ENCODE measurements around the gene KDM4C. TPM values are rescaled to one million over a fixed set of nuclear protein-coding genes. Genes with fewer than 3 reads are reported as not detected.
"Not testable (repeated sequence)": the region's sequence is repeated elsewhere in the genome, so short reads cannot be mapped to it uniquely, and the experiment has no call there.

KDM4C gene
- total RNA-seq, 1 donor from 2014 or later: 33.7 TPM

GRCh38 chr9:7028591-7028990 is 270.8 kb downstream of the KDM4C start:
- no peak for DNase-seq (ENCODE audit: low spot score)

GRCh38 chr9:7030943-7031342 is 273.2 kb downstream of the KDM4C start:
- not testable (repeated sequence) for DNase-seq (ENCODE audit: low spot score)

DNA sequence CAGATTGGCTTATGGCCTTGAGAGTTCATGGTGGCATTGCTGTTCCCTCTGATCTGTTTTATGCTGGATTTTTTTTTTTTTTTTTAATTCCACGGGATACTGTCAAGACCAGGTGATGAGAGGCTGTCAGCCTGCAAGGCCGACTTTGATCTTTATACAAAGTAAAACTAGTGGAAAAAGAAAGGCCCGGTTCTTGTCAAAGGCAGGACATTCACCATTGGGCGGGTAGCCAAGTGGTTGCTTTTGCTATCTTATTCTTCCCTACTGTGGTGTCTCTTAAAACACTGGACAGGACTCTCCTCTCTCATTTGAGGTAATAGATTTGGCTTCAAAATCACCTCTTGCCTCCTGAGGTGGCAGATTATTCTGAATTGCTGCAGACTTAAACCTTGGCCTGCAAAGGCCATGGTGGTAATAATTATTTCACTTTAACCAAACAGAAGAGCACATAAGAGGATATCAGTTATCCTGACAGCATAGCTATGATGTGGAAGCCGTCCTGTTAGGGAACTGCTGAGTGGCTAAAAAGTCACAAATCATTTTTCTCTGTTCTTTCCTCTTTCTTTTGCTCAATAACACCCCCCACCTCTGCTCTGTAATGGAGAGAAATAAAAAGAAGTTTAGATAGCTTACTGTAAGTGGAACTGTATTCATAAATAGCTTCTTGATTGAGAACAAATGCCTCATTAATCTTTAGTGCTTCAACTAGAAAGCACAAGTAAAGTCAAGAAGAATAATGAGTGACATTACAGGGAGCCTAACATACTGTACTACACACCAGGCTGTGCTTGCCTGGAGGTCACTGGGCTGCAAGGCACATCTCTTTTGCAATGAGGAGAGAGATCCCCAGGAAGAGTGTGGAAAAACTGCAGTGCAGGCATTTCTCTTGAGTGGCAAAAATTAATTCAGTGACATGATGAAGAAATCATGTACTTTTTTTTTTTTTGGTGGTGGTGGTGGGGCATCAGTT is 275.6 kb downstream of the KDM4C start:
- no peak for DNase-seq (ENCODE audit: low spot score)

- no peak for DNase-seq (ENCODE audit: low spot score)
These were observed 279.4 kb downstream of the KDM4C start for GRCh38 chr9:7037176-7037575.

GRCh38 chr9:7042124-7042523 is 284.4 kb downstream of the KDM4C start:
- DNase-seq (ENCODE audit: low spot score): no peak

DNA sequence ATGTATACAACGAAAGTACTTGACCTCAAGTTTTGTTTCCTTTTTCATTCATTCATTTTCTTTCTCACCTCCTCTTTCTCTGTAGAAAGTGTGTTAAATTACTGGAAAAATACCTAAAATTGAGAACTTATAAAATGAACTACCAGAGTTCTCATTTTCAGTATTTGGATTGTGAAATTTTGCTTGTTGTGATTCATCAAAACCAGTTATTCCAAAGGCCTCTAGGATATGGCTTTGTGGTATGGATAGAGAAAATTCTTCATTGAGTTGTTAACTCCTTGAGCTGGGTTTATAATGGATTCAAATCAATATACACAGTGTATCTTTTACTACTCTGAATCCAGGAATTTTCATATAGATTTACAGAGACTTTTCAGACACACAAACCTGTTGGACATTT is 287.6 kb downstream of the KDM4C start:
- DNase-seq (ENCODE audit: low spot score): no peak

GRCh38 chr9:7051711-7052110 is 293.9 kb downstream of the KDM4C start:
- DNase-seq (ENCODE audit: low spot score): no peak

- DNase-seq (ENCODE audit: low spot score): no peak
These were observed 296.1 kb downstream of the KDM4C start for GRCh38 chr9:7053903-7054302.

GRCh38 chr9:7055171-7055903 is 297.6 kb downstream of the KDM4C start:
- DNase-seq (ENCODE audit: low spot score): no peak

DNA sequence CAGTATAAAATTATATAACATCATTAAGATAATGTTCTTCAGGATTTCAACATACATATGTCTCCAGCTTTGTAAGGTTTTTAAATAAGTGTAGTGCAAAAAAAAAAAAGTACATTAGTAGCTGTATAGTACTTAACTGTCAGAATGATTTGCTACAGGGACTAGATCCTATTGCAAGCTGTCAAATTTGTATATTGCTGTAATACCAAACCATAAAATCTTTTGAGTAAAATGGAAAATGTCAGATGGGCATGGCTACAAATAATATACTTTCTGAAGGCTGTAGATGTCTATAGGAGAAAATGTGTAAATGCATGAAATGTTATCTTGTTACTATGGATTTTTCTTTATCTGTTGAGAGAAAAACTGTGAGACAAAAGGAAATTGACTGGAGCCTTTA is 298.5 kb downstream of the KDM4C start:
- no peak for DNase-seq (ENCODE audit: low spot score)

- no peak for DNase-seq (ENCODE audit: low spot score)
These were observed 300.7 kb downstream of the KDM4C start for GRCh38 chr9:7058473-7058872.

- DNase-seq (ENCODE audit: low spot score): no peak
These were observed 309.4 kb downstream of the KDM4C start for GRCh38 chr9:7067169-7067568.

GRCh38 chr9:7071916-7072315 is 314.1 kb downstream of the KDM4C start:
- no peak for DNase-seq (ENCODE audit: low spot score)

DNA sequence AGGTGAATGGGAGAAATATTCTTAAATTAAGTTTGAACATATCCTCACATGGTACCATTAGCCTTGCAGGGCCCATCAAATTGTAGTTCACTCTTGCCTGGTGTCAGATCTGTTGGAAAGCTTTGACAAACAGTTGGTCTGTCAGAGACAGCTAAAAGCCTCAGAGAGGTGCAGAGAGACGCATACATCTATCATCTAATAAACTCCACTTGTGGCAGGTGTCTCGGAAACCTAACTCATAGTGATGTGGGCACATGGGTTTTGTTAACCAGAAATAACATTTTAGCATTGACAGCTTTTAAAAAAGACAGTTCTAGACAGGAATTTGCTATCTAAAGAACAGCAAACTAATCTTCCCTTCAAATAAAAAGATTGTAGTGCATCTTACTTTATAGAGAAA is 315.9 kb downstream of the KDM4C start:
- DNase-seq (ENCODE audit: low spot score): no peak

- no peak for DNase-seq (ENCODE audit: low spot score)
These were observed 317.4 kb downstream of the KDM4C start for GRCh38 chr9:7075154-7075553.

DNA sequence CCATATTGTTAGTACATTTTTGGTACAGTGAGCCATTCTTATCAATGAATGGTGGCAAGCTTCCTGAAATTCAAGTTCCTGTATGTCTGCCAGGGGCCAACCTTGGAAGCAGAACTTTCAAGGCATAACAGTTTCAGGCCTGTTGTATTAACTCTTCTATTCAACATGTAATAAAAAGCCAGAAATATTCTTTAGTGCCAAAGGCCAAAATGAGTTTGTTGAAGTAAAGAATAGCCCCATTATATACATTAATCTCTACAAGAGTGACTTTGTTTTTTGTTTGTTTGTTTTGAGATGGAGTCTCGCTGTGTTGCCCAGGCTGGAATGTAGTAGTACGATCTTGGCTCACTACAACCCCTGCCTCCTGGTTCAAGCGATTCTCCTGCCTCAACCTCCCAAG is 321.3 kb downstream of the KDM4C start:
- no peak for DNase-seq (ENCODE audit: low spot score)

- DNase-seq (ENCODE audit: low spot score): no peak
These were observed 323.4 kb downstream of the KDM4C start for GRCh38 chr9:7081065-7081600.

DNA sequence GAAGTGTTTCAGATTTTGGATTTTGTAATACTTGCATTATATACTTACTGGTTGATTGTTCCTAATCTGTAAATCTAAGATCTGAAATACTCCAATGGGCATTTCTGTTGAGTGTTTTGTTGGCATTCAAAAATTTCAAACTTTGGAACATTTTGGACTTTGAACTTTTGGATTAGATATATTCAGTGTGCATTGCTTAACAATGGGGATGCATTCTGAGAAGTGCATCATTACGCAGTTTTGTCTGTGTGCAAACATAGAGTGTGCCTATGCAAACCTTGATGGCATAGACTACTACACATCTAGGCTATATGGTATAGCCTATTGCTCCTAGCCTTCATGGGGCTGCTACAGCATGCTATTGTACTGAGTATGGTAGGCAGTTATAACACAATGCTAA is 325.4 kb downstream of the KDM4C start:
- DNase-seq (ENCODE audit: low spot score): no peak

GRCh38 chr9:7085357-7085756 is 327.6 kb downstream of the KDM4C start:
- no peak for DNase-seq (ENCODE audit: low spot score)

- DNase-seq (ENCODE audit: low spot score): no peak
These were observed 328.6 kb downstream of the KDM4C start for GRCh38 chr9:7086389-7086788.

DNA sequence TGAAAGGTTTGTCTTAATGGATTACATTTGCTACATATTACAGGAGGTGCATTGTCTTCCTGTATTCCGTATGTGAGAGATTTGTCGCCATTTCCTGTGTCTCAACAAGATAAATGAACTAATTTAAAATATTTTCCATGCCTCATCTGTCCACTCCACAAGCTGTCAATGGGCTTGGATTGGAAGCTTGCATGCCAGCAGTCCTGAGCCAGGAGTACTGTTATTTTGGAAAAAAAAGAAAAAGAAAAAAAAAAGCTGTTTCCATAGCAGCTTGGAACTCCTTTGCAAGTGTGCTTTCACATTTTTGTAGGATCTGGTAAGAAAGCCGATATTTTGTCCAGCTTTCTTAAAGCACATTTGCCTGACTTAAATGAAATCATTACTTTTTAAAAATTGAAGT is 330.8 kb downstream of the KDM4C start:
- DNase-seq (ENCODE audit: low spot score): no peak

Data from mesenteric fat pad (tissue), 1 donor.